SK-N-SH (cell line): ENCODE results near the gene TMEM245. TPM values are rescaled to one million over a fixed set of nuclear protein-coding genes. Genes with fewer than 3 reads are reported as not detected.

Experiments used
- CTCF ChIA-PET: fragments of 300-600, 350-600 bp; formaldehyde crosslinking; extraction: SDS; loops from one replicate; lab custom pipeline; 2021; lab: Yijun Ruan, JAX
- POLR2A ChIA-PET: fragments of 350-600 bp; sonication (Branson Sonifier 250); formaldehyde crosslinking; extraction: SDS; loops from one replicate; lab custom pipeline; 2020; ENCODE audit warnings: antibody characterized with exemption, inconsistent platforms; lab: Yijun Ruan, JAX
- DNase-seq: peaks from one replicate; pipeline ENCODE4 v3.0.0; 2012
- H2AFZ ChIP-seq: fragments of 200-600 bp; sonication (generic); 2 replicates; pipeline ENCODE4 v1.8.1; 2016; ENCODE audit warnings: antibody characterized with exemption, mild to moderate bottlenecking, low read depth
- H3F3A ChIP-seq: fragments of 200-600 bp; sonication (generic); replicated peaks from 2 replicates; pipeline ENCODE3; 2016; ENCODE audit warnings: antibody characterized with exemption, mild to moderate bottlenecking; ENCODE audit not compliant: insufficient read depth
- H3K27ac ChIP-seq, 2 experiments: fragments of 200-500 bp in 1 of 2; fragments of 200-600 bp in 1 of 2; sonication (Bioruptor generic) in 1 of 2; sonication (generic), shearing (Covaris generic) in 1 of 2; 2 replicates each; pipeline versions ENCODE4 v1.5.1 to v1.6.1; 2014 to 2016; ENCODE audit warnings: low read depth in 2 of 2, inconsistent platforms in 1 of 2, low read length in 1 of 2, mild to moderate bottlenecking in 1 of 2, mixed read lengths in 1 of 2
- H3K27me3 ChIP-seq: fragments of 200-600 bp; sonication (generic), shearing (Covaris generic); 2 replicates; pipeline ENCODE4 v1.6.1; 2016; ENCODE audit warnings: mixed run types; ENCODE audit not compliant: insufficient read depth
- H3K36me3 ChIP-seq, 2 experiments: fragments of 200-500 bp in 1 of 2; fragments of 200-600 bp in 1 of 2; sonication (Bioruptor generic) in 1 of 2; sonication (generic) in 1 of 2; replicated peaks in 1 of 2; 2 replicates each; pipeline versions ENCODE3 to v1.5.1; 2014 to 2016; ENCODE audit warnings: low read length in 1 of 2, mild to moderate bottlenecking in 1 of 2; ENCODE audit not compliant: insufficient read depth in 2 of 2, control insufficient read depth in 1 of 2
- H3K4me1 ChIP-seq, 2 experiments: fragments of 200-500 bp in 1 of 2; fragments of 200-600 bp in 1 of 2; sonication (Bioruptor generic) in 1 of 2; sonication (generic), shearing (Covaris generic) in 1 of 2; 2 replicates each; pipeline versions ENCODE4 v1.5.1 to v1.6.1; 2014 to 2016; ENCODE audit warnings: low read depth in 1 of 2, low read length in 1 of 2, mixed run types in 1 of 2; ENCODE audit not compliant: insufficient read depth in 2 of 2, control insufficient read depth in 1 of 2
- H3K4me2 ChIP-seq: fragments of 200-600 bp; sonication (generic), shearing (Covaris generic); 2 replicates; pipeline ENCODE4 v1.6.1; 2017; ENCODE audit warnings: mixed run types
- H3K4me3 ChIP-seq, 2 experiments: fragments of 200-500 bp in 1 of 2; fragments of 200-600 bp in 1 of 2; sonication (Bioruptor generic) in 1 of 2; sonication (generic), shearing (Covaris generic) in 1 of 2; 2 replicates each; pipeline versions ENCODE4 v1.5.1 to v1.8.1; 2014 to 2016; ENCODE audit warnings: low read depth in 2 of 2, inconsistent platforms in 1 of 2, low read length in 1 of 2, mild to moderate bottlenecking in 1 of 2, mixed read lengths in 1 of 2, moderate library complexity in 1 of 2
- H3K79me2 ChIP-seq: fragments of 200-600 bp; sonication (generic); 2 replicates; pipeline ENCODE4 v1.8.1; 2017; ENCODE audit warnings: mild to moderate bottlenecking; ENCODE audit not compliant: insufficient read depth
- H3K9ac ChIP-seq: fragments of 200-600 bp; sonication (generic); 2 replicates; pipeline ENCODE4 v1.6.1; 2017; ENCODE audit warnings: mixed run types
- H3K9me2 ChIP-seq: fragments of 200-600 bp; sonication (generic); 2 replicates; pipeline ENCODE4 v1.6.1; 2017; ENCODE audit warnings: mixed run types
- H3K9me3 ChIP-seq: fragments of 200-600 bp; sonication (generic); 2 replicates; pipeline ENCODE4 v1.6.1; 2017; ENCODE audit warnings: mixed run types, mild to moderate bottlenecking, moderate library complexity
- H4K20me1 ChIP-seq: fragments of 200-600 bp; sonication (generic); 2 replicates; pipeline ENCODE4 v1.6.1; 2017; ENCODE audit warnings: mild to moderate bottlenecking, mixed run types; ENCODE audit not compliant: insufficient read depth
- EP300 ChIP-seq, 2 experiments: IDR thresholded peaks; 2 replicates each; pipeline versions ENCODE4 v1.4.0 to v1.6.1; 2012; ENCODE audit warnings: borderline replicate concordance in 1 of 2, low read depth in 1 of 2, low read length in 1 of 2
- FOSL2 ChIP-seq: IDR thresholded peaks from 2 replicates; pipeline ENCODE4 v1.4.0; 2012; ENCODE audit warnings: low read depth, mild to moderate bottlenecking, moderate library complexity, borderline replicate concordance
- GATA2 ChIP-seq: sonication (generic); formaldehyde crosslinking; IDR thresholded peaks from 2 replicates; pipeline ENCODE4 v1.5.0; 2020; ENCODE audit warnings: mild to moderate bottlenecking, missing genetic modification reagents
- JUND ChIP-seq: IDR thresholded peaks from 2 replicates; pipeline ENCODE4 v1.4.0; 2012
- MAX ChIP-seq: IDR thresholded peaks from 2 replicates; pipeline ENCODE4 v1.4.0; 2012; ENCODE audit warnings: low read depth
- MEF2A ChIP-seq: IDR thresholded peaks from 2 replicates; pipeline ENCODE4 v1.4.0; 2012; ENCODE audit warnings: low read depth, borderline replicate concordance
- NFIC ChIP-seq: IDR thresholded peaks from 2 replicates; pipeline ENCODE4 v1.4.0; 2012; ENCODE audit warnings: borderline replicate concordance
- PBX3 ChIP-seq: IDR thresholded peaks from 2 replicates; pipeline ENCODE4; 2012
- RAD21 ChIP-seq: IDR thresholded peaks from 2 replicates; pipeline ENCODE4 v1.6.1; 2012; ENCODE audit warnings: mild to moderate bottlenecking, low read length
- RXRA ChIP-seq: IDR thresholded peaks from 2 replicates; pipeline ENCODE4 v1.4.0; 2012; ENCODE audit warnings: low read depth, mild to moderate bottlenecking, borderline replicate concordance
- TCF12 ChIP-seq: IDR thresholded peaks from 2 replicates; pipeline ENCODE4 v1.4.0; 2012
- TEAD4 ChIP-seq: IDR thresholded peaks from 2 replicates; pipeline ENCODE4 v1.4.0; 2012; ENCODE audit warnings: mild to moderate bottlenecking, borderline replicate concordance; ENCODE audit not compliant: insufficient read depth
- USF1 ChIP-seq: IDR thresholded peaks from 2 replicates; pipeline ENCODE4 v1.4.0; 2012; ENCODE audit warnings: low read depth, borderline replicate concordance
- WGBS: methylation state at CpG from one replicate; pipeline ENCODE4 v1.1.6; 2017; ENCODE audit warnings: low lambda C conversion rate; 5-methylcytosine and 5-hydroxymethylcytosine counted together
- polyA plus RNA-seq, 3 experiments: library from polyadenylated mRNA; depleted of rRNA; stranded (reverse); fragments of >200 nt; gene quantifications; 2 replicates each; pipeline ENCODE4 v1.2.3, GENCODE V29; 2012
- TF ChIP-seq, protein P1 (sequence below): IDR thresholded peaks from 2 replicates; pipeline ENCODE4 v1.6.1; 2012; ENCODE audit warnings: mild to moderate bottlenecking, low read depth, low read length, moderate library complexity
- TF ChIP-seq, protein P2 (sequence below): IDR thresholded peaks from 2 replicates; pipeline ENCODE4 v1.4.0; 2012; ENCODE audit warnings: low read depth, borderline replicate concordance

Gene TMEM245
- polyA plus RNA-seq, 1 of the 3 experiments (the other 2 are of a cell fraction): 17.5 TPM

GRCh38 chr9:109001275-109001676 lies 118.5 kb downstream of the TMEM245 start:
- peak overlapping the region in 1 of 2 experiments; percentile 58; a peak in 2 of 4 replicates for H3K27ac ChIP-seq

More at GRCh38 chr9:109001275-109001676, 118.5 kb downstream of the TMEM245 start:
- Histone ChIP-seq H4K20me1 (no peaks in the 10 kb centered on the region), H3K4me2 (no peak overlapping the region), H3K9me2 (no peaks in the 10 kb centered on the region), H3K36me3 (peaks cover 10 to 25% of the 10 kb centered on the region in 2 experiments), H3K9me3 (no peaks in the 10 kb centered on the region), H2AFZ (no peak overlapping the region), H3K4me3 (no peak overlapping the region), H3K4me1 (no peaks in the 10 kb centered on the region), H3K27me3 (no peaks in the 10 kb centered on the region), H3F3A (peaks cover 11% of the 10 kb centered on the region), H3K9ac (no peak overlapping the region), H3K79me2 (peaks cover 87% of the 10 kb centered on the region)
- WGBS: 28% methylated on average over 1 of the region's 1 CpG
- CTCF ChIA-PET: no interaction called here
- POLR2A ChIA-PET: no interaction called here
- TF ChIP-seq FOSL2 (peak; percentile 91), TEAD4 (peak; percentile 84; the same call in 1 of the 2 replicates), USF1 (no peak), PBX3 (peak; percentile 75), GATA2 (CRISPR knock-in tag) (no peak), RXRA (peak; percentile 62; the same call in 1 of the 2 replicates), NFIC (peak; percentile 64), MEF2A (0 out of 2 replicates have a peak, but pooled peaks have one; percentile 27), MAX (peak; percentile 59; the same call in 1 of the 2 replicates), RAD21 (no peak), JUND (peak; percentile 91), TCF12 (peak; percentile 85), EP300 (IDR thresholded peaks at IDR 0.05; ENCODE audit: borderline replicate concordance in 1 of 2, low read depth in 1 of 2, low read length in 1 of 2) (peak in 1 of 2 experiments; percentile 78; a peak in 2 of 4 replicates)
- TF ChIP-seq, protein P1, sequence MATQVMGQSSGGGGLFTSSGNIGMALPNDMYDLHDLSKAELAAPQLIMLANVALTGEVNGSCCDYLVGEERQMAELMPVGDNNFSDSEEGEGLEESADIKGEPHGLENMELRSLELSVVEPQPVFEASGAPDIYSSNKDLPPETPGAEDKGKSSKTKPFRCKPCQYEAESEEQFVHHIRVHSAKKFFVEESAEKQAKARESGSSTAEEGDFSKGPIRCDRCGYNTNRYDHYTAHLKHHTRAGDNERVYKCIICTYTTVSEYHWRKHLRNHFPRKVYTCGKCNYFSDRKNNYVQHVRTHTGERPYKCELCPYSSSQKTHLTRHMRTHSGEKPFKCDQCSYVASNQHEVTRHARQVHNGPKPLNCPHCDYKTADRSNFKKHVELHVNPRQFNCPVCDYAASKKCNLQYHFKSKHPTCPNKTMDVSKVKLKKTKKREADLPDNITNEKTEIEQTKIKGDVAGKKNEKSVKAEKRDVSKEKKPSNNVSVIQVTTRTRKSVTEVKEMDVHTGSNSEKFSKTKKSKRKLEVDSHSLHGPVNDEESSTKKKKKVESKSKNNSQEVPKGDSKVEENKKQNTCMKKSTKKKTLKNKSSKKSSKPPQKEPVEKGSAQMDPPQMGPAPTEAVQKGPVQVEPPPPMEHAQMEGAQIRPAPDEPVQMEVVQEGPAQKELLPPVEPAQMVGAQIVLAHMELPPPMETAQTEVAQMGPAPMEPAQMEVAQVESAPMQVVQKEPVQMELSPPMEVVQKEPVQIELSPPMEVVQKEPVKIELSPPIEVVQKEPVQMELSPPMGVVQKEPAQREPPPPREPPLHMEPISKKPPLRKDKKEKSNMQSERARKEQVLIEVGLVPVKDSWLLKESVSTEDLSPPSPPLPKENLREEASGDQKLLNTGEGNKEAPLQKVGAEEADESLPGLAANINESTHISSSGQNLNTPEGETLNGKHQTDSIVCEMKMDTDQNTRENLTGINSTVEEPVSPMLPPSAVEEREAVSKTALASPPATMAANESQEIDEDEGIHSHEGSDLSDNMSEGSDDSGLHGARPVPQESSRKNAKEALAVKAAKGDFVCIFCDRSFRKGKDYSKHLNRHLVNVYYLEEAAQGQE: no peak
- TF ChIP-seq, protein P2, sequence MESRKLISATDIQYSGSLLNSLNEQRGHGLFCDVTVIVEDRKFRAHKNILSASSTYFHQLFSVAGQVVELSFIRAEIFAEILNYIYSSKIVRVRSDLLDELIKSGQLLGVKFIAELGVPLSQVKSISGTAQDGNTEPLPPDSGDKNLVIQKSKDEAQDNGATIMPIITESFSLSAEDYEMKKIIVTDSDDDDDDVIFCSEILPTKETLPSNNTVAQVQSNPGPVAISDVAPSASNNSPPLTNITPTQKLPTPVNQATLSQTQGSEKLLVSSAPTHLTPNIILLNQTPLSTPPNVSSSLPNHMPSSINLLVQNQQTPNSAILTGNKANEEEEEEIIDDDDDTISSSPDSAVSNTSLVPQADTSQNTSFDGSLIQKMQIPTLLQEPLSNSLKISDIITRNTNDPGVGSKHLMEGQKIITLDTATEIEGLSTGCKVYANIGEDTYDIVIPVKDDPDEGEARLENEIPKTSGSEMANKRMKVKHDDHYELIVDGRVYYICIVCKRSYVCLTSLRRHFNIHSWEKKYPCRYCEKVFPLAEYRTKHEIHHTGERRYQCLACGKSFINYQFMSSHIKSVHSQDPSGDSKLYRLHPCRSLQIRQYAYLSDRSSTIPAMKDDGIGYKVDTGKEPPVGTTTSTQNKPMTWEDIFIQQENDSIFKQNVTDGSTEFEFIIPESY: peak; percentile 28; the same call in 1 of the 2 replicates
- no peak for DNase-seq
